ENCODE measurements around the gene AKIP1.

DNA sequence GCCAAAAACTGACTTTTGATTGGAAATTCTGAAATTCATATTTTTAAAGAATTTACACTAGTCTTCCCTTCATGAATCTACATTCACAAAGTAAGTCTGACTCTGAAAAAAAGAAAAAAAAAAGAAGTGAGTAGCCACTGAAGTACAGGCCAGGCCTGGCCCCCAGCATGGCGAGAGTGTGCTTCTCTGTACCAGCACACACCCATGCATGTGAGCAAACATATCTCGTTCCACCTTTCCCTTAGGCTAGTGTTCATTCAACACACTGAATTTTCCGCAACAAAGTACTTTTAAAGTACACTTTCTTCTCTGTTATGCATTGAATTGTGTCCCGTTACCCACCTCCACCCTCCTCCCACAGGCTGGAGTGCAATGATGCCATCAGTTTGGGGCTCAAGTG is 17.2 kb downstream of the AKIP1 start:
- TF ChIP-seq, protein P1, sequence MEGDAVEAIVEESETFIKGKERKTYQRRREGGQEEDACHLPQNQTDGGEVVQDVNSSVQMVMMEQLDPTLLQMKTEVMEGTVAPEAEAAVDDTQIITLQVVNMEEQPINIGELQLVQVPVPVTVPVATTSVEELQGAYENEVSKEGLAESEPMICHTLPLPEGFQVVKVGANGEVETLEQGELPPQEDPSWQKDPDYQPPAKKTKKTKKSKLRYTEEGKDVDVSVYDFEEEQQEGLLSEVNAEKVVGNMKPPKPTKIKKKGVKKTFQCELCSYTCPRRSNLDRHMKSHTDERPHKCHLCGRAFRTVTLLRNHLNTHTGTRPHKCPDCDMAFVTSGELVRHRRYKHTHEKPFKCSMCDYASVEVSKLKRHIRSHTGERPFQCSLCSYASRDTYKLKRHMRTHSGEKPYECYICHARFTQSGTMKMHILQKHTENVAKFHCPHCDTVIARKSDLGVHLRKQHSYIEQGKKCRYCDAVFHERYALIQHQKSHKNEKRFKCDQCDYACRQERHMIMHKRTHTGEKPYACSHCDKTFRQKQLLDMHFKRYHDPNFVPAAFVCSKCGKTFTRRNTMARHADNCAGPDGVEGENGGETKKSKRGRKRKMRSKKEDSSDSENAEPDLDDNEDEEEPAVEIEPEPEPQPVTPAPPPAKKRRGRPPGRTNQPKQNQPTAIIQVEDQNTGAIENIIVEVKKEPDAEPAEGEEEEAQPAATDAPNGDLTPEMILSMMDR (conservative IDR thresholded peaks at IDR 0.05; ENCODE audit: low read depth, low read length), result no peak
- TF ChIP-seq EZH2 (IDR thresholded peaks at IDR 0.05; ENCODE audit: low read length, unreplicated experiment), result no peak

All from PC-3 (cell line).